ENCODE measurements around the gene NEDD1.

Gene NEDD1, protein sequence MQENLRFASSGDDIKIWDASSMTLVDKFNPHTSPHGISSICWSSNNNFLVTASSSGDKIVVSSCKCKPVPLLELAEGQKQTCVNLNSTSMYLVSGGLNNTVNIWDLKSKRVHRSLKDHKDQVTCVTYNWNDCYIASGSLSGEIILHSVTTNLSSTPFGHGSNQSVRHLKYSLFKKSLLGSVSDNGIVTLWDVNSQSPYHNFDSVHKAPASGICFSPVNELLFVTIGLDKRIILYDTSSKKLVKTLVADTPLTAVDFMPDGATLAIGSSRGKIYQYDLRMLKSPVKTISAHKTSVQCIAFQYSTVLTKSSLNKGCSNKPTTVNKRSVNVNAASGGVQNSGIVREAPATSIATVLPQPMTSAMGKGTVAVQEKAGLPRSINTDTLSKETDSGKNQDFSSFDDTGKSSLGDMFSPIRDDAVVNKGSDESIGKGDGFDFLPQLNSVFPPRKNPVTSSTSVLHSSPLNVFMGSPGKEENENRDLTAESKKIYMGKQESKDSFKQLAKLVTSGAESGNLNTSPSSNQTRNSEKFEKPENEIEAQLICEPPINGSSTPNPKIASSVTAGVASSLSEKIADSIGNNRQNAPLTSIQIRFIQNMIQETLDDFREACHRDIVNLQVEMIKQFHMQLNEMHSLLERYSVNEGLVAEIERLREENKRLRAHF

DNA sequence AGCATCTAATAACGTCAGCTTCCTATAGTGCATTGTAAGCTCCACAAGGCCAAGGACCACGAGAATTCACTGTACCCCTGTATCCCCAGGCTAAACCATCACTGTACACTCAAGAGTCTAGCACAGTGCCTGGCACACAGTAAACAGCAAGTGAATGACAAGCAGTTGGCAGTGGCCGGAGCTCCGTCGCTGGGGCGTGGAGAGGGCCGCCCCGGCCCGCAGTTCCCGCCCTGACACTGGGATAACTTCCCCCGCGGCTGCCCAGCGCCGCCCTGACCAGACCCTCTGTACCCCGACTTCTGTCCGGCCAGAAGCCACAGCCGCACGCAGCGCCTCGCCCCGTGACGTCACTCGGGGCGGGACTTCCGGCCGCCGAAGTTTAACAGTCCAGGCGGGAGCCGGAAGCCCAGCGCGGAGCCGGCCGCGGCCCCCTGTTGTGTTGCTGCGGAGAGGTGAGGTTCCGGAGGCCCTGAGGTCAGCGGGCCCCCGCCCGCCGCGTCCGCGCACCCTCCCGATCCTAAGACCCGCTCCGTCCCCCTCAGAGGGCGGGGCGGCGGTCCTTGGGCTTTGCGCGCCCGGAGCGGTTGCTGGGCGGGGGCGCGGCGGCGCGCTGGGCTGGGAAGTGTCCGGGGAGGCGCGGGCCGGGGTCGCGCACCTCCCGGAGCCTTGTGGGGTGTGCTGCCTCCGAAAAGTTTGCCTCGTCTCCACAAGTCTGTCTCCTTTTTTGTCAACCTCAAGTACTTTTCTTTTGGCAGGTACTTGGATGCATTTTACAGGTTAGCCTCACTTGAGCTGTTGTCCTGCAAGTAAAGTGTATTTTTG is at the start of gene NEDD1:
NEDD1 (plus strand) TSS at position 409 of the 822 bp plus-strand sequence. CDS start 2,503 bp downstream, outside the sequence.
- no peaks in the 10 kb centered on the region for H3K9me3 Mint-ChIP-seq

DNA sequence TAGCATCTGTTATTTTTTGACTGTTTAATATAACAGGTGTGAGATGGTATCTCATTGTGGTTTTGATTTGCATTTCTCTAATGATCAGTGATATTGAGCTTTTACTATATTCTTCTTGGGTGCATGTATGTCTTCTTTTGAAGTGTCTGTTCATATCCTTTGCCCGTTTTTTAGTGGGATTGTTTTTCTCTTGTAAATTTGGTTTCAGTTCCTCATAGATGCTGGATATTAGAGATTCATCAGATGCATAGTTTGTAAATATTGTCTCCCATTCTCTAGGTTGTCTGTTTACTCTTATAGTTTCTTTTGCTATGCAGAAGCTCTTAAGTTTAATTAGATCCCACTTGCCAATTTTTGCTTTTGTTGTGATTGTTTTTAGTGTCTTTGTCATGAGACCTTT is 48.9 kb upstream of the NEDD1 start:
- peaks cover 8 to 11% of the 10 kb centered on the region in 2 donors for H3K27me3 Mint-ChIP-seq
- no peak for ATAC-seq (replicated peaks)
- no peaks in the 10 kb centered on the region for H3K4me1 Mint-ChIP-seq
- H3K36me3 Mint-ChIP-seq: peaks cover 0 to 2% of the 10 kb centered on the region in 2 donors
- H3K9me3 Mint-ChIP-seq: peaks cover 15 to 17% of the 10 kb centered on the region in 2 donors
- H3K4me3 Mint-ChIP-seq: no peak overlapping the region
- no peak for DNase-seq
- H3K27ac Mint-ChIP-seq: no peak overlapping the region

More for the DNA sequence above, at the start of gene NEDD1:
- Mint-ChIP-seq H3K36me3 (peaks cover 3 to 9% of the 10 kb centered on the region in 2 donors), H3K4me1 (peaks cover 21 to 41% of the 10 kb centered on the region in 2 donors), H3K4me3 (peak within 1 kb of the TSS; percentile 91 to 93), H3K27me3 (no peaks in the 10 kb centered on the region), H3K27ac (peak within 1 kb of the TSS; percentile 98)
- DNase-seq: peak; percentile 81
- ATAC-seq (replicated peaks): peak; percentile 94 to 95

DNA sequence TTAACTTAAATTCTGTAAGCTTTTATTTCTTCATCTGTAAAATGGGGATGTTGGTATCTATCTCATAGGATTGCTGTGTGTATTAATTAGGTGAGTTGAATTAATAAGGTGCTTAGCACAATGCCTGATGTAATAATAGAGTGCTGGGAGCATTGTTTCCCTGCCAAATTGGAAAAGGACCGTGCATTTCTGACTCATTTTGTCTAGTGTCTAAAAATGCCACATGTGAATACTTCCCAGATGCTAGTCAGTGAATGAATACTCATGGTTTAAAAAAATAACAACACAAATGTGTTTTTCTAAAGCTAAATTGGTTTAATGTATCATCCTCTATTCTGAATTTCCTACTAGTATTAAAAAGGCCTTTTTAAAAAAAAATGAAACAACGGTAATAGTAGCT is 45.4 kb upstream of the NEDD1 start:
- H3K9me3 Mint-ChIP-seq: peaks cover 11 to 12% of the 10 kb centered on the region in 2 donors
- peaks cover 0 to 2% of the 10 kb centered on the region in 2 donors for H3K36me3 Mint-ChIP-seq
- DNase-seq (no peak), ATAC-seq (replicated peaks) (no peak)
- no peaks in the 10 kb centered on the region for H3K4me1 Mint-ChIP-seq
- no peak overlapping the region for H3K4me3 Mint-ChIP-seq
- H3K27ac Mint-ChIP-seq: no peak overlapping the region
- peaks cover 15 to 24% of the 10 kb centered on the region in 2 donors for H3K27me3 Mint-ChIP-seq

DNA sequence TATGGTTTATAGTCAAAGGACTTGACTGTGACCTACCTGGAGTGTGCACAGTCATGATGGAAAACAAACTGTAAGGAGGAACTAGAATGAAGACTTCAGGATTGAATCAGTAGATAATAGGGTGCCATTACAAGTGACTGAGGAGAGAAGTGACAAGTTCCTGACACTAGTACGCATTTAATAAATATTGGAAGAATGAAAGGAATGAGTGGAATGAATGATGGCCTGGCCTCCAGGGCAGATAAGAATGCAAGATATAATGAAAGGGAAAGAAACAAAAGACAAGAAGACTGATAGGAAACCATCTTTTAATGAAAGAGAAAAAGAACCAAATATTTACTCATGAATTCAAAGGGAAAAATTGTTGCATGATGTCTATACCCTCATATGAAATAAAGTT is 44.7 kb upstream of the NEDD1 start:
- Mint-ChIP-seq H3K9me3 (peaks cover 9% of the 10 kb centered on the region in 2 donors), H3K36me3 (peaks cover 0 to 2% of the 10 kb centered on the region in 2 donors), H3K4me3 (no peak overlapping the region), H3K27ac (no peak overlapping the region), H3K4me1 (no peaks in the 10 kb centered on the region), H3K27me3 (peaks cover 15 to 25% of the 10 kb centered on the region in 2 donors)
- ATAC-seq (replicated peaks): no peak
- no peak for DNase-seq

DNA sequence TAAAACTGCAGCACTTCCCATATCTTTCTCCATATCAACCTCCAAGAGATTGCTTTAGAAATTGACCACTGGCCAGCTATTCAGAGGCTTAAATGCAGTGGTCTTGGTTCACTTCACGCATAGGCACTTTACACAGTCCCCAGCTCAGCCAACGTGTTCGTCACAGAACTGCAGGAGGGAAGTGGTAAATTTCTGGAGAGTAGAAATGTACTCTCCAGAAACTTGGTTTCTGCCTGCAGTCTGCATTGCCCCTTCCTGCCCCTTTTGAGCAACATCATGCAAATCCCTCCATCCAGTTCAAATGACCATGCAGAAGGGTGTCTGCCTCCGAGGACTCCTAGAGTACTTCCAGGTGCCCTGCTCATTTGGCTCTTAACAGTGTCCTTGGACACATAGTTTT is 42.7 kb upstream of the NEDD1 start:
- no peaks in the 10 kb centered on the region for H3K4me1 Mint-ChIP-seq
- DNase-seq (no peak), ATAC-seq (replicated peaks) (no peak)
- H3K27me3 Mint-ChIP-seq: peaks cover 15 to 29% of the 10 kb centered on the region in 2 donors
- no peaks in the 10 kb centered on the region for H3K9me3 Mint-ChIP-seq
- no peaks in the 10 kb centered on the region for H3K36me3 Mint-ChIP-seq
- no peak overlapping the region for H3K27ac Mint-ChIP-seq
- no peak overlapping the region for H3K4me3 Mint-ChIP-seq

DNA sequence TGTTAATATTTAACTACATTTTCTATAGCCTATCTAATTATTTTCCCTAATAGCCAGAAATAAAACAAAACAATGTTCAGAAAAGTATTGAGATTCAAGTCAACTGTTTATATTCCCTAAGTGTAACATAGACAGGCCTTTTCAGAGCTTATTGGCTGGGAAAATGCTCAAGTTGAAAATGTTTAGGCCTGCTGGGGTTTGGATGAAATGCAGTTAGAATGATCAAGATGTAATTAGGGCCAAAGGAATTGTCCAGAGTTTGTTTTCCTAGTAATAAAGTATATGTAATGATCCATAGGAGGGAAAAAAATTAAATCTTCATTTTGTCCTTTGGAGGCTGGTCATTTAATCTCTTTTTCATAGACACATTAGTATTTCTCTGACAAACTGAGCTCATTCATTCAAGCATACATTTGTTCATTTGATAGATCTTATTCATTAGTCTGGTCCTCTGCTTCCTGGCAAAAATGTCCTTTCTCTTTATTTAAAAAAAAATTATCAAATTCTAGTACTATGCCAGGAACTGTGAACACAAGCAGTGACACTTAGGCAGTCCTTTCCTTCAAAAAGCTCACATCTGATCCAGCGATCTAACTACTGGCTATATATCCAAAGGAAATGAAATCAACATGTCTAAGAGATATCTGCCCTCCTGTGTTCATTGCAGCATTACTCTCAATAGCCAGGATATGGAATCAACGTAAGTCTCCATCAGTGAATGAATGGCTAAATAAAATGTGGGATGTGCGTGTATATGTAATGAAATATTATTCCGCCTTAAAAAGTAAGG is 40.1 kb upstream of the NEDD1 start:
- Mint-ChIP-seq H3K9me3 (peaks cover 1 to 4% of the 10 kb centered on the region in 2 donors), H3K4me1 (no peaks in the 10 kb centered on the region), H3K27me3 (peaks cover 11 to 28% of the 10 kb centered on the region in 2 donors), H3K27ac (no peak overlapping the region), H3K4me3 (no peak overlapping the region), H3K36me3 (no peaks in the 10 kb centered on the region)
- no peak for DNase-seq
- ATAC-seq (replicated peaks): no peak

DNA sequence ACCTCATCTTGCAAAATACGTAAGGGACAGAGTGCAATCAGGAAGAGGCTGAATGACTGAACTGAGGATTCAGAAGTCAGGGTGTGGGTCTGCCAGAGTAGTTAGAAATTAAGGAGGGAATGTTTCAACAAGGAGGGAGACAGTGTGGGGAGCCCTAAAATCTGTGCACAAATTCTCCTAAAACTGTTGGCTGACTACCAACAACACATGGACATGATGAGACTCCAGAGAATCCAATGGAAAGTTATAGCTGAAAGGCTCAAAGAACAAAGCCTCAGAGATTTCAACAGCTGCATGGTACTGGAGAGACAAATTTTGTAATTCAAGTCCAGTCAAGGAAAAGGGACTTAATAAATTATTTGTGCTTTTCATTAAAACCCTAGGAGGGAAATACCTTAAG is 36.1 kb upstream of the NEDD1 start:
- Mint-ChIP-seq H3K9me3 (peaks cover 2 to 4% of the 10 kb centered on the region in 2 donors), H3K36me3 (no peaks in the 10 kb centered on the region), H3K4me1 (no peaks in the 10 kb centered on the region), H3K4me3 (no peak overlapping the region), H3K27ac (no peak overlapping the region), H3K27me3 (peaks cover 6 to 10% of the 10 kb centered on the region in 2 donors)
- no peak for ATAC-seq (replicated peaks)
- DNase-seq: no peak

DNA sequence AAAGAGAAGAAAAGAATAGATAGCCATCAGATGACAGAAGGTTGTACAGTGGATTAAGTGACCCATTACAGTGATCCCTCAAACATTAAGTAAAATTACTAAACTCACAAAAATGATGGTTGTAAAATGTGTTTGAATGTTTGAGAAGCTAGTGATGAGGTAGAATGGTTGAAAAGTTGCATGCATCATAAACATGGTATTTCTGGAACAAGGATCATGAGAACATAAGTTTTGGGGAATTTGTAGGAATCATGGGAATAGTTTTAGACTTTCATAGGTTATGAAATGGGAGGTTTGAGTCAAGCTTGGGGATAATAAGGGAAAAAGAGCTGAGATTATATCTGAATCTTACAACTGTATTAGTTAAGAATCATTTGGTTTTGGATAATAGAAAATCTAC is 34.1 kb upstream of the NEDD1 start:
- ATAC-seq (replicated peaks) (no peak), DNase-seq (no peak)
- H3K36me3 Mint-ChIP-seq: no peaks in the 10 kb centered on the region

DNA sequence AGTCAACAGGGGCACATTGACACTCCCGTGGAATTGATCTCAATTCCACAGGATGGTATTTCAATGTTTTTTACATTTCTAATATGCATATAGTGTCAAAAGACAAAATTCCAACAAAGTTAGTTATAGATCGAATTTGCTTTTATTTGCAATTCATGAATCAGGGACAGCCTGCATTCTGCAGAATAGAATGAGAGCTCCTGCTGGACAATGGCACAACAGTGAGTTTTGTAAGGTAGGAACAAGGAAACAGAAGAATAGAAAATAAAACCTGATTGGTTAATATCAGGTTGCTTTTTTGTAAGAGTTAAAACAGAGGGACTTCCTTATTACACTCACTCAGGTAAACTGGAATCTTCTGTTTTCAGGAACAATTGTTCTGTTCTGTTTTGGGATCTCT is 32.8 kb upstream of the NEDD1 start:
- Mint-ChIP-seq H3K27ac (no peak overlapping the region), H3K4me1 (no peaks in the 10 kb centered on the region), H3K27me3 (peaks cover 10 to 12% of the 10 kb centered on the region in 2 donors), H3K4me3 (no peak overlapping the region), H3K9me3 (peaks cover 2 to 4% of the 10 kb centered on the region in 2 donors), H3K36me3 (no peaks in the 10 kb centered on the region)
- DNase-seq (no peak), ATAC-seq (replicated peaks) (no peak)

More for the DNA sequence above, 34.1 kb upstream of the NEDD1 start:
- Mint-ChIP-seq H3K4me3 (no peak overlapping the region), H3K4me1 (no peaks in the 10 kb centered on the region), H3K9me3 (peaks cover 2 to 4% of the 10 kb centered on the region in 2 donors), H3K27me3 (peaks cover 4 to 6% of the 10 kb centered on the region in 2 donors), H3K27ac (no peak overlapping the region)

DNA sequence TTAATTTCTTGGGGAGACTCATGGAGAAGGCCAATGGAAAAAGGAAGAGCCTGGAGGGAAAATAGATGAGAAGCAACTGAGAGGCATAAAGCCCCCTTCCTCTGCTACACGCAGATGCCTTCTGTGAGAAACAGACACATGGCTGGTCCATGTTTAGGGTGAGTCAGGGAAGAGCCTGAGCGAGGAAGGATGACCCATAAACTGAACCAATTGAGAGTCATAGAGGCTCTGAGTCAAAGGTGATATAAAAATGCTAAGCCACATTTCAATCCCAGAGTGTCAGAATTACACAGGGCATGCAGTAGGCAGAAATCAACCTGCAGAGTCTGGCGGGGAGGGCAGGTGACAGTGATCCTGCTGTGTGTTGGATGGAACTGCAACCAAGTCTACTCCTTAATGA is 30.1 kb upstream of the NEDD1 start:
- peaks cover under 1% of the 10 kb centered on the region in 2 donors for H3K9me3 Mint-ChIP-seq
- DNase-seq: no peak
- H3K27me3 Mint-ChIP-seq: peaks cover 6 to 12% of the 10 kb centered on the region in 2 donors
- H3K4me1 Mint-ChIP-seq: no peaks in the 10 kb centered on the region
- no peak overlapping the region for H3K27ac Mint-ChIP-seq
- H3K4me3 Mint-ChIP-seq: no peak overlapping the region
- no peaks in the 10 kb centered on the region for H3K36me3 Mint-ChIP-seq
- ATAC-seq (replicated peaks): no peak

DNA sequence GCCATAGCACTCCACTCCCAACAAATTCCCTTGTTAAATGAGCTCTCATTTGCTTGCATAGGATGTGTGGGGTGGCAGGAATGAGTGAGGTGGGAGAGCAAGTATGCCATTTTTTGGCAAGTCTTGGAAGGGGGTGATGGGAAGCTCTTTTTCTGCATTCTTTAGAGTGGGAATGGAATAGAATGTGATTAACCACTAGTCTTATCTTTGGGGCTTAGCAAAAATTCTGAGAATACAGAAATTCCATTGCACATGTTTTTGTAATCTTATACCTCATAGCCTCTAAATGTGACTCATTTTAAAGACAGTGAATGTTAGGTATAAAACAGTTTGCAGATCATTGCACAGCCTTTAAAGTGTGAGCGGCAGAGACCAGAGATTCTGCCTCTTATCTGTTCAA is 28.4 kb upstream of the NEDD1 start:
- no peak for DNase-seq
- Mint-ChIP-seq H3K4me1 (no peaks in the 10 kb centered on the region), H3K36me3 (no peaks in the 10 kb centered on the region), H3K4me3 (no peak overlapping the region), H3K27me3 (peaks cover 6% of the 10 kb centered on the region in 2 donors), H3K27ac (no peak overlapping the region), H3K9me3 (no peaks in the 10 kb centered on the region)
- ATAC-seq (replicated peaks): no peak

DNA sequence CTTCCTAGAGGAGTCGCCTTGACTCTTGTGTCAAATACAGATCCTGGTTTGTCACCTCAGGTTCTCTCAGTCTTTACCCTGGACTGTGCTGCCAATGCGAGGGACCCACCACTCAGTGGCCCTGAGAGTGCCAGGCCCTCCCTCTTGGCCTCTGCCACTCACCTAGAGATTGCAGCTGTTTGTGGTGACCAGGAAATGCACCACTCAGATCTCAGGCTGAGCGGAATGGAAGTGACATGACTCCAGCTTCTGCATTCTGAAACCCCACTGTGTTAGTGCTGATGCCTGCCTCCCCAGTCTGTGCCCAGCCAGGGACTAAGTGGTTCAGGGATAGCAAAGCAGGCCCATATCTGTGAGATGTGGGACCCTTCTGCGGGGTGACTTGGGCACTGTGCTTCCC is 27.8 kb upstream of the NEDD1 start:
- no peak for ATAC-seq (replicated peaks)
- H3K36me3 Mint-ChIP-seq: no peaks in the 10 kb centered on the region
- no peak overlapping the region for H3K4me3 Mint-ChIP-seq

DNA sequence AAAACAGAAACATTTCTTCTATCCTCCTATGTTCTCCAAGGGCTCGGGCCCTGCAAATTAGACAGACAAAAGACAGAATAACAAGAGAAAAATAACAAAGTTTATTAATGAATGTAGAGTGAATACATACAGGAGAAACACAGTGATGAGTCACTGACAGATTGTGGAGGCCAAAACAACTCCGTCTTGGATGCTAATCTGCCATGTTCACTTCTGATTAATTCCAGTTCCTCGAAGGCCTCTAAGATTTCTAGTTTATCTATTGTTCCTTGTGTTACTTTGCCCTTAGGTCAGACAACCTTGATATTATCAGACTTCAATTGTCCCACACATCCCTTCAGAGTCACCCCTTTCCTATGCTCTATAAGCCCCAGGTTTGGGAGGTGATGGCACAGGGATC is 26.8 kb upstream of the NEDD1 start:
- H3K4me1 Mint-ChIP-seq: no peaks in the 10 kb centered on the region
- H3K27ac Mint-ChIP-seq: no peak overlapping the region
- peaks cover 6% of the 10 kb centered on the region in 2 donors for H3K27me3 Mint-ChIP-seq
- ATAC-seq (replicated peaks): no peak
- no peaks in the 10 kb centered on the region for H3K36me3 Mint-ChIP-seq
- DNase-seq: no peak
- H3K9me3 Mint-ChIP-seq: no peaks in the 10 kb centered on the region
- H3K4me3 Mint-ChIP-seq: no peak overlapping the region

More for the DNA sequence above, 27.8 kb upstream of the NEDD1 start:
- H3K9me3 Mint-ChIP-seq: no peaks in the 10 kb centered on the region
- DNase-seq: no peak
- peaks cover 6% of the 10 kb centered on the region in 2 donors for H3K27me3 Mint-ChIP-seq
- H3K27ac Mint-ChIP-seq: no peak overlapping the region
- no peaks in the 10 kb centered on the region for H3K4me1 Mint-ChIP-seq
